ENCODE measurements around the gene PRPF40B.

Gene PRPF40B

DNA sequence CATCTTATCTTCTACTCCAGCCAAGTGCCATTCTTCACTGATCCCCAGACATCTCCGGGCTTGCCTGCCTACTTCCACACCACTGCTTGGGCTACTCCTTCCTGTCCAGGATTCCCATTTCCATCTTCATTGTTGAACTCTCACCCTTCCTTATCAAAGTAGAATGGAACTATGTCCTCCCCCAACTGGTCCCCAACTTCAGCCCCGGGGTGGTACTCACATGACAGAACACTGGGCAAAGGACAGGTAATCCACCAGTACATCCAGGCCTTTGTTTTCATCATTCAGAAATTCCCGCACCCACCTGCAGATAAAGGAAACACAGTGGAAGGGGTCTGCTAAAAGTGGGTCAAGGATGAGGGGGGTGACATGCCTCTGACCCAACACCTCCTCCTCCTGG, 38.4 kb downstream of the PRPF40B start:
- DNase-seq = no peak

DNA sequence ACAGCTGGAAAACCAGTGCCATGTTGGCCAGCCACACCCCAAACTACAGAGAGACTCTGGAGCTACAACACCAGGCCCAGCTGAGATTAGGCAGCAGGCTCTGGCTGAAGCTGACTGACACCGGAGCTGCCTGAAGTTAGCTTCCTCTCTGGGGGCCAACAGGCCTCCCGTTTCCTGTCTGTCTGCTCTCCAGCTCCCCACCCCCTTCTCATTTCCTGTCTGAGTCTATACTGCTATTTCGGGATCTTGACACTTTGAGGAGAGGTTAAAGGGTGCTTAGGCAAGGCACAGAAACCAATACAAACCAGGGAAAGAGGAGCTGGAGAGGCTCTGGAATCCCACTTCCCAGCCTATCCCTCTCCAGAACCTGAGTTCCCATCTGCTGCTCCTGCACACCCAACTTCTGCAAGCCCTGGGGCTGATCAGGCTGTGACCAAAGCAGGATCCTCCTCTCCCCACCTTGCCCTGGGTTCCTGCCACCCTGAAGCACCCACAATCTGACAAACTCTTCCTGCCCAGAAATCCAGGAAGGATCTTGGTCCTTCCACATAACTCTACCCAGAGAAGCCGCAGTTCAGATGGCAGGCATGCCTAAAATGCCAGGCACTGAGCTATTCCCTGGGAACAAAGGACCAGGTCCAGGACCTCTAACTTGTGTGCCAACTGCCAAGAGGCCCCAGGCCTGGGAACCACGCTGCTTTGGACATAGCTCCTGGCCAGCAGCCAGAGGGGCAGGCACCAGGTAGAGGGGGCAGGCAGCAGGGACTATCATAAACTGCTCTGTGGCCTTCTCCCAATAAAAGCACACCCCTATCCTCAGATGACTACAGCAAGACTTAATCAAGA, 39.9 kb downstream of the PRPF40B start:
- no peak for DNase-seq

DNA sequence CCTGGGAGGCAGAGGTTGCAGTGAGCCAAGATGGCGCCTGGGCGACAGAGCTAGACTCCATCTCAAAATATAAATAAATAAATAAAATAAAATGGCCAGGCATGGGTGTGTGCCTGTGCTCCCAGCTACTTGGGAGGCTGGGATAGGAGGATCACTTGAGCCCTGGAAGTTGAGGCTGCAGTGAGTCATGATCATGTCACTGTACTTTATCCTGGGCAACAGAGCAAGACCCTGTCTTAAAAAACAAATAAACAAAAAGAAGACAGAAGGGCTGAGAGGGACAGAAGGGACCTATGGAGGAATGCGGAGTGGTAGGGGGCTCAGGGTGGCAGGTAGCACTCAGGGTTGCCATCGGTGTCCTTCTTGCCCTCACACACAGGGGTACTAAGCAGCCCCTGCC, 40.8 kb downstream of the PRPF40B start:
- DNase-seq = no peak

DNA sequence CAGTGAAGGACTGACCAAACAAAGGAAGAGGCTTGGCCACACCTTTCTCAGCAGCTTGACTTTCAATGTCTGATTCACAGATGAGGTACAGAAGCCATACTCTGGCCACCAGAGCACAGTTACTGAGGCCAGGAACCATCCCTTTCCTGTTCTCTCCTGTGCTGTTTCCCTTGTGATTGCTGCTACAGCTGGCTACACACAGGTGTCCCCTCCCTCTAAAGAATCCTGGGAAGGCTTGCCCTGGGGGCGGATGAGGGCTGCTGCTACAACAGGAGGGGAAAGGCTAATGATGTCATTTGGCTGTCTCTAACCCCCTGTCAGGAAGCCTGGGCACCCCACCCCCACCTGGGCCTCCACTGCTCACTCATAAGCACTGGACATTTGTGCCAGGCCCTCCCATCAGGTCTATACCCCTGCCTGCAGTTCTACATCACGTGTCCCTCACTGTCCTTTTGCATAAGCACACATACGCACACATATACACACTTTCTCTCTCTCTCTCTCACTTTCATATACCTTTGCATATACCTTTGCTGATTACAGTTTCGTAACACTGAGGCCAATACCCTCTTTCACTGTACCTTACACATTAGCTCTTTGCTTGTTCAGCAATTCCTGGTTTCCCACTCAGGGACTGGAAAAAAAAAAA, 41.4 kb downstream of the PRPF40B start:
- no peak for DNase-seq

DNA sequence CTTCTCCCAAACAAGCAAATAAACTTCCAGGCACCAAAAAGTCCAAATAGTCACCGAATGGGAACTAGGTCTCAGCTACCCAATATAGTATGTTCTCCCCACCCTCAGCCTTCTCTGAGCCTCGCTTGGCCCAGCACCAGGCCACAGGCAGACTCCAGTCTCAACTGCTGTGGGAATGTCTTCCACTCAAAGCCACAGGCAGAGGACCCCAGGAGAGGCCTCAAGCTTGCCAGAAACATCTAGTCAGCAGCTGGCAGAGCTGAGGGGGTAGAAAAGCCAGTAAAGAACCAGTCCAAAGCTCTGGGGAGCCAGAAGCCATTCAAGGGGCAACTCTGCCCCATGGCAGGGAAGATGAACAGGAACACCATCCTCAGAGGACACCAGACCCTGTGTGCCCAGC, 42.0 kb downstream of the PRPF40B start:
- no peak for DNase-seq

DNA sequence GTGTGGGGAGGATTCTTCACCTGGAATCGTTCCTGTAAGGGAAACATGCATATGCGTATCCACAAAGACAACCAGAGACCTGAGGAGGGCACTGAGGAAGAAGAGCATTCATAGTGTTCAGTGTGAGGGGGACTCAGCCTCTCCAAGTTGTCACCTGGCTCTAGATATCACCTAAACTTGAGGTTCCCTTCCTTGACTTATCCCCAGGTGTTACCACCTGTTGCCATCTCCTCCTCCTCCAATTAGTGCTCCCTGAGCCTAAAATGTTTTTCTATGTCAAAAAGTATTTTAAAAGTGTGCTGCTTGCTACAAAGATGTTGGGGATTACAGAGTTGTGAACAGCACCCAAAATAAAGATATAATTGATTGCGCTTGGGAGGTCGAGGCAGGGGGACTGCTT, 42.8 kb downstream of the PRPF40B start:
- no peak for DNase-seq

DNA sequence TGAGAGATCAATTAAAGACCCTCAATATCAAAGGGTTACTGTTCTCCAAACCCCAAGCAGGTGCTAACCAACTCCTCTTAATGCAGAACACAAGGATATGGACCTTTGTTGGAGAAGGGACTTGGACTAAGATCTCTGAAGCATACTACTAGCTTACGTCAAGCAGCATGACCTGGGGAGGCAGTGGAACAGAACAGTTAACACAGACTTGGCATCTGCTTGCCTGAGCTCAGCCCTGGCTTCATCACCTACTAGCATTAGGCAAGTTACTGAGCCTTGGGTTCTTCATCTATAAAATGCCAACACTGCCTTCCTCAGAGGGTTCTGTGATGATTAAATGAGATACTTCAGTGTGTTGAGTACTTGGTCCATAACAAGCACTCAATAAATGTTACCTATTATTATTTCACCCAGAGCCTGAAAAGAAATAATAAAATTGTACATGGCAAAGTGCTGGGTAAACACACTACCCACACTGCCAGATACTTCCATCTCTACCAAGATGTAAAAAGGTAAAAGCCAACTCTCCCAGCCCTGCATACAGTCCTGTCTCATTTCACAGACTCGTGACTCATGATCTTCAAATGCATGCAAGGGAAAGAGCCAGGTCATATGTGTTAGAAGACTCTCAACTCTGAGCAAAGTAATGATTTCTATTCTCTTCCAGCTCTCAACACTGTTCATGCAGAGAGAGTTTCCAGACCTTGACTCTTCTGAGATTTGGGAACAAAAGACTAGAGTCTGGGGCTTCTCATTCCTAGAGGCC, 44.1 kb downstream of the PRPF40B start:
- DNase-seq = no peak

DNA sequence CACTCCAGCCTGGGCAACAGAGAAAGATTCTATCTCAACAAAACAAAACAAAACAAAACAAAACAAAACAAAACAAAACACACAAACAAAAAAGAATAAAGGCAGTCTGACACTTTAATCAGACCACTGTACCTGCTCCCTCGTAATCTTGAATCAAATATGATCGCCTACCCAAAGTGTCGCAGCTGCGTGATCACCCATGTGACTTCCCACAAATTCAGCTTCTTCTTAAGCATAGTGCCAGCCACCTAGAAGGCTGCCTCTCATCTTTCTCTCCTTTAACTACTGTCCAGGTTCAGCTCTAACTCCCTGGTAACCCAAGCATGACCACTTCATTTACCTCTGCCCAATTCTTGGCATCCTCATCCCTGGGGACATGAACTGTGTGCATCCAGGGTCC, 46.4 kb downstream of the PRPF40B start:
- DNase-seq = no peak

DNA sequence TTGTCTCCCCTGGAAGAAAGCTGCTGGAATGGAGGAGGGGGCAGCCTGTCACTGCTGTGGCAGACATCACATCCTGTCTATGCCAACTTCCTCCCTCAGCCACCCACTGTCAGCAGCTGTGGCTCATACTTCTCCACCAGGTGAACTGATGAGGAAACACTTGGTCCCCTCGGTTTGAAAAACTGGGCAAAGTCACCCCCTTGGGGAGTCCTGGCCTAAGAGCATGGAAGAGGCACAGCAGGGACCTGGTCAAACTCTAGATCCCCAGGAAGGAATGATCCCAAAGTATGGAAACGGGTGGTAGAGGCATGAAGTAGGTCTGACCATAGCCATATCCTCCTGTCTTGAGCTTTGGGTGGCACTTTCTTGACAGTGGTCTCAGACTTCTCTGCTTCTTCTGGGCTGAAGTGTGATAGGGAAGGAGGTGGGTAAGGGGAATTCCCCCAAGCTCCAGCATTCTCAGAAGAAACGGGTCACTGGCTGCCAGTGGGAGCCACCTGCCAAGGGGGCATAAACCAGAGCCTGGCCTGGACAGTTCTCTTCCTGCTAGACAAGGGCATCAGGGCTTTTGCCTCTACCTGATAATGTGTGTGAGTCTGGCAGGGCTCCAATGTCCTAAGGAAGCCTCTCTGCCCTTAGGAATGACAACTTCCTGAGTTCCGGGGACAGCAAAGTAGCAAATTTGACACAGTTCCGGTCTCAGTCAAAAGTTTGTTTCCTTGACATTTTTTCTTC, 47.8 kb downstream of the PRPF40B start:
- DNase-seq = no peak

DNA sequence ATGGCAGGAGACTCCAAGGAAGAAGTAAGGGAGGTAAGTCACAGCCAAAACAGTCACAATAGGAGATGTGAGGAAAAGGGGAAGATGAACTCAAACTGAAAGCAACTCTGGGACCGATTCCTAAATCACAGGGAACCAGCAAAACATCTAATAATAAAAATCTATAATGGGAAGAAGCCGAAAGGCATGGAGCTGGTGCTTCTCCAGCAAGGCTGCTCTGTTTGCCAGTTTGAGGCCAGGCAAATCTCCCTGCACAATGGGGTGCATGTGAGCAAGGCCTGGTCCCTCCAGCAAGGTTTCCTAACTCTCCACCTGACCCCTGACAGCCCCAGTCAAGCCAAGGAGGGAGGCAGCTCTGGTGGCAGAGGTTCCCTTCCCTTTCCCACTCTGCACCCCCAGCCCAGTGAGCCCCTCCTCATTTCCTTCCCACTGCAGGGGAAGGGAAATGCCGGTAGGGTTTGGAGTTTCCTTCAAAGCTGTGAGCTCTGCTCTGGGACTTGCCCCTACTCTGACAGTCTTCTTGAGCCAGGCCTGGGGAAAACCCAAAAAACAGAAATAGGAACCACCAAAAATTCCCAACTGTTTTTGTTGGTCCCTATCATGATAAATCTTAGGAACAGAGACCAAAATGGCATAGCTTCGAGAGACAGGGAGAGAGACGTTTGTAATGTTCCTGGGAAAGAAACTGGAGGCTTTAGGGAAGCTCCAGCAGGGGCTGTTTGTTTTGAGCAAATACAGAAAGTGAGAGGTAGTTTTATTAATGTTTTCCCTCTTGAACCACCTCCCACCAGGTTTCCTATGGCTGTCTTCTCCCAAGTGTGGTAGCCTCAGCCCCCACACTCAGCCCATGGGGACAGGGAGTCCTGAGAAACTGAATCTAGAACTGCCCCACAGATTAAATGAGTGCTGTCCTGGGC, 49.2 kb downstream of the PRPF40B start:
- no peak for DNase-seq

DNA sequence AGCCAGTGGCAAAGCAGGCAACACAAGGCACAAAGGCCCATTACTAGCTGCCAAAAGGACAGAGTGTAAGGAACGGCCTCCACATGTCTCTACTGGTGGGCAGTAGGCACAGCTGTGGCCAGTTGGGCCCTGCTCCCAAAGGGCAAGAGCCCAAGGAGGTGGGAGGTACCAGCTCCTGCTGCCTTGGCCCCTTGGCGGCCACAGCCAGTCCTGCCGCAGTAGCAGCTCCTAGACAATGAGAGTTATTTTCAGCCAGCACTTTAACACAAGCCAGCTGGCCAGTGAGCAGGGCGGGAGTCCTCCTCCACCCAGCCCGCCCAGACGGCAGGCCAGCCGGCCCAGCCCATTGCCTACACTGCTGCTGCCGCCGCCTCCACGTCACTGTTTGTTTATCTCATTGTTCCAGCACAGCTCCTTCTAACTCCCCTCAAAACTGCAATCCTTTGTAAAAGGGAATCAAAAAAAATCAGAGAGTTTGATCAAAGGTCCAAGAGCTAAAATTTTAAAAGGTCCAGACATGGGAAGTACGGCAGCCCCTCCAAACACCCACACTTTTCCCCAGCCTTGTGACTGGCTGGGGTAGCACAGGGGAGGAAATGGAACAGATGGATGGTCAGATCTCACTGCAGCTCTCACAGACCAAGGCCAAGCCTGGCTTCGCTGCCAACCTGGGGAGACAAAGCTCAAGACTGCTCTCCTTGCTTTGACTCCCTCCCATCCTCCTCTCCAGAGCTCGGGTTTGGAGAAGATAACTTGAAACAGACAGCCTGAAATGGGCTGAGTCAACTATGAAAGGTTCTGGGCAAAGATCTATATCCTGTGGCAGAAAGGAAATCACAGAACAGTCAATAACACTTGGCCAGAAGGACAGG, 50.3 kb downstream of the PRPF40B start:
- DNase-seq = peak; percentile 85

DNA sequence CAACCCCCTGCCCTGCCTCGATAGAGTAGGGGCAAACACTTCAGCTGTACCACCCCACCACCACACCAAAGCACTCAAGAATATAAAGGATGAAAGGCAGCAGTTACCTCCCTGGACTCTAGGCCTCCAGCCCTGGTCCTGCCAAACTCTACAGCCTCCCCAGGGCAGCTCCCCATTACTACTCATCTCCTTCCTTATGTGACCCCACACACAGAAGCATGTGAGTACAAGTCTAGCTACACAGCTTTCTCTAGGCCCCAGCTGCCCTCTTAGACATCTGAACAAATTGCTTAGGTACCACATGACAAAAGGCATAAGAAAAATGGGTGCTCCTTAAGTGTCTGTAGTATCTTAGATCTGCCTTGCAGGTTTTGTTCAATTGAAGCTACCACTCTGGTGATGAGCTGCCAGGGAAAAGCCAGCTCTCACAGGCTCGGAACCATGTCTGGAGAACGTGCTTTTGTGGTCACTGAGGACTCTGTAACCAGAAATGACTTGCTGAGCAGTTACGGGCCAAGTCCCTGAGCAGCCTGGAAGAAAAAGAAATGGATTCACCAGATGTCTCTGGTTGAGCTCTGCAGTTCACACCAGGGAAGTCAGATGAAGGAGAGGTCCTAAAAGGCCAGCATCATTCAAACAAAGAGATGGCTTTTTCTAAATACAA, 51.1 kb downstream of the PRPF40B start:
- no peak for DNase-seq

DNA sequence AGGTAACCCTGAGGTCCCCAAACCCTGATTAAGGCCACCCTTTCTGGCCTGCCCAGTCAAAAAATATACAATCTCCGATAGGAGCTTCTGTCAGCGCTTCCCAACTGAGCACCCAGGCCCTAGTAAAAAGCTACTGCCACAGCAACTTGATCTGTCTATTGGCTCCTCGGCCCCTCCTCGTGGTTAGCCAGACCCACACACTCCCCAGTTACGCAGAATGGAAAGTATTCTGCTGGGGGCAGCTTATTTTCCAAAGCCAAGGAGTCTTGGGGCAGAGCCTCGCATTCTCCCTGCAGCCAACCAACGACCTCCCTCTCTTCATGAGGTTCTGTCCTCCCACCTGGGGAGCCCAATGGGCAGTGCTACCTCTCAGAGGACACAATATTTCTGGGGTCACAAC, 51.8 kb downstream of the PRPF40B start:
- DNase-seq = no peak

DNA sequence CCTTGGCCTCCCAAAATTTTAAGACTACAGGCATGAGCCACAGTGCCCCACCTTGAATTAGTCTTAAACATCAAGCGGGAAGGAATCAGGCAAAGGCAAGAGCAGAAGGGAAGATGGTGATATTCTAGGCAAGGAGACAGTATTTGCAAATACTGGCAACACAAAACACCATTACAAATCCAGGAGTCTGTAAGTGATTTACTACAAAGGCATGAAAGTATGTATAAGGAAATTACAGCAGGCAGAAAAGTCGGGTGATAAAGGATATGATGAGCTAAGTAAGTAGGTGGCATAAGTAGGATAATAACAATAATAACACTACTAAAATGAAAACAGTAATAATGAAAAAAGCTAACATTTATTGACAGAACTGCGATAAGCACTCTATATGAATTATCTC, 55.4 kb downstream of the PRPF40B start:
- no peak for DNase-seq

DNA sequence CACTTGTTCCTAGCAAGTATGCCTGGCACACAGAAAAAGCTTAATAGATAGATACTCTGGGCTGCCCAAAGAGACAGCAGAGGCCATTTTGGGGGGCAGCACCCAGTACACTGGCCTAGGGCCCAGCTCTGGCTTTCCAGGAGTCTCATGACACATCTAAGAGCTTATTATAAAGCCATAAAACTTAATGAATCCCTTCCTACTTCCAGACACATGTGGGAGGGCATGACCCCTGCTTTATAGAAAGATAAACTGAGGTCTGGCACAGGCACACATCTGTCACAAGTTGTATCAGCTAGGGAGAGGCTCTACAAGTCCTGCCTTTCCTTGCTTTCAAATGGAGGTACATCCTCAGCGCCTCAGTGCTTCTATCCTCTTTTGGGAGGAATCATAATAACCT, 56.7 kb downstream of the PRPF40B start:
- no peak for DNase-seq

DNA sequence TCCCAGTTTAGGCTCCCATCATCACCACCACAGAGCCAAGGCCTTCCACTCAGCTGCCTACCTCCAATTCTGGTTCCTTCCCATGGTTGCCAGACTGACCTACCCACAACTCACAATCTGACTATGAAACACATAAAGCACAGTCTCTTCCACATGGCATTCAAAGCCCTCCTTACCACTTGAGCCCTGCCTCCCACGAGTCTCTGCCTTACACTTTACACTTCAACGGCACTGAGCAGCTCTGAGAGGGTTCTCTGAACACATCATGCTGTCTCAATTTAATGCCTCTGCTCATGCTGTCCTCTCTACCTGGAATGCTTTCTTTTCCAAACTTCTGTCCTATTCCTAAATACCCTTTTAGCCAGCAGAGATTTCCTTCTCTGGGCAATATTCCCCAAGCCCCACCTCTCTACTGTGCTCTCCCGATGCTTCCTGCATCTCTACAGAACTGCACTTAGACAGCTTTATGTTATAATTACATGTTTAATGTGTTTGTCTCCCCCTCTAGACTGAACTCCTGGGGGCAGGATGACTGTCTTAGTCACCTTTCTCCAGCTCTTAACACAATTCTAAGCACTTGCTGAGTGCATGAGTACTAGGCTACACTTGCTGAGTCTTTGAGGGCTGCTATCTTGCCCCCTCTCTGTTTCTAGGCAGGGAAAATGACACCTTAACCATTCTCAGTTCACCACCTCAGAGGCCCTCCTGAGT, 60.4 kb downstream of the PRPF40B start:
- no peak for DNase-seq

DNA sequence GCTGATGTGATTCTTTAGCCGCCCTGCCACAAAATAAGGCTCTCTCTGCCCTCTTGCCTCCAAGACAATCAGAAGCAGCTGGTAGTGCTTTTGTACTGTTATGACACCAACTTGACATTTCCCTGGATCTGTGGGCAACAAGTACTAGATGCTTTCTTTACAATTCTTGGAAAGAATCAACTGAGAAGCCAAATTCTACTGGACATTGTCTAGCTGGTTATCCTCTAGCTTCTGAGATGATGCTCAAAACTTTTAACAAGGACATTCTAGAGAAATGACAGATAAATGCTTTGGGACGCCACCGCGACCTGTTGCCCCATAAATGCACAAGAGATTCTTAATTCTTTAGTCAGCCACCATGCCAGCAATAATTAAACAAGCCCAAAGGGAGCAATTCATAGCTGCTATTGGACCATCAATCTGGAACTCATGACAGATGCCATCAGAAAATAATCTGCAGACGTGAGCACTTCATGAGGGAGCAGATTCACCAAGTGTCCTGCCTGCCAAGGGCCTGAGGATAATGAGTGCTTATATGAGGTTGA, 61.0 kb downstream of the PRPF40B start:
- no peak for DNase-seq

DNA sequence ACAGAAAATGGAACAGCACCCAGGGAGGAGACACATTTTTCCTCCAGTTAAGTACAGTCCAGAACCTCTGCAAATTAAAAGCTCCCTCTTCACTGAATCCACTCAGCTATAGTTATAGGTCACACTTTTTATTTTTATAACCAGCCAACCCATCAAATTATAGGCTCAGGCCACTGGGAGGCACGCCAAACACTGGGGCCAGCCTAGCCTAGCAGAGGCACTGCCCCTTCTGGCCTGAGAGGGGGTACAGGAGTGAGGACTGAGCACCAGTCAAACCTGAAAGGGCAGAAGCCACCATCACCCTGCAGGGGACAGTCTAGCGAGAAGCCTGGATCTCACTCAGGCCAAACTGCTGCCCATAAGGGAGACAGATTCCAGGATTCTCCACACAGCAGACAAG, 64.6 kb downstream of the PRPF40B start:
- no peak for DNase-seq

DNA sequence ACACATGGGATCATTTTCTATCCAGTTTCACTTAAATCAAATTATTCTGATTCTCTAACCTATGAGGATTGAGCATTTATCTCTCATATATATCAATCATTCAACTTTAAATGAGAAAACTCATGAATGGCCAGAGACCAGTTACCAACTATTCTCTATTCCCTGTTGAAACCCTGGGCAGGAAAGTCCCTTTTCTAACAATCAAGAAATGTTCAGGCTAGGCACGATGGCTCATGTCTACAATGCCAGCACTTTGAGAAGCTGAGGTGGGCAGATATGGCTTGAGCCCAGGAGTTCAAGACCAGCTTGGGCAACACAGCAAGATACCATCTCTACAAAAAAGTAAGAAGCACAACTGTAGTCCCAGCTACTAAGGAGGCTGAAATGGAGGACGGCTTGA, 65.9 kb downstream of the PRPF40B start:
- no peak for DNase-seq

DNA sequence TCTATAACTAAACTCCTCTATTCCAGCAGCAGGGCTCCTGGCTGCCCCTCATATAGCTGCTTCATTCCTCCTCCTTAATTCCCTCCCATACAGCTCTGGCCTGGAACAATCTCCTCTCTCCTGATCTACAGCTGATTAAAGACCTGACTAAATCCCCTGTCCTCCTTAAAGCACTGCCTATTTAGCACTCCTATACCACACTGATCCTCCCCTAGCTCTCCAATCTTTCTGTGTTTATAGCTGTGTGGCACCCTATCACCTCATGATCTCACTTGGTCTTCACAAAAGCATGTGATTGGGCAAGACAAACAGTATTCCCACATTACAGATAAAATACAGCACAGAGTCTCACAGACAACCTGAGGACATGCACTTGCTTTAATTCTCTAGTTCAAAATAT, 66.4 kb downstream of the PRPF40B start:
- no peak for DNase-seq

All from NCI-H446 treated with DMSO at 0.1 percent for 48 hours (cell line).